Stimulated activated effector memory CD8-positive, alpha-beta T cell treated with anti-CD3 and anti-CD28 coated beads, Interleukin-12 subunit alpha, Interleukin-12 subunit beta, amount 100 ng/mL, for 72 hours (primary cell): ENCODE measurements around the gene NOC4L.
"Not testable (repeated sequence)": the region's sequence is repeated elsewhere in the genome, so short reads cannot be mapped to it uniquely, and the experiment has no call there.

Experiments used
- ATAC-seq: fragments of 150-1000 bp; cut with Tn5 transposase; 2 replicates; pipeline ENCODE4 v1.10.0; 2021
- DNase-seq, 2 donors: peaks; one replicate each; pipeline ENCODE4 v3.0.0; 2021 to 2022; ENCODE audit warnings: low spot score in 2 of 2
- H3K27ac Mint-ChIP-seq: one replicate; pipeline ENCODE4 v1.8.0; 2022; ENCODE audit warnings: mild to moderate bottlenecking, mixed read lengths
- H3K36me3 Mint-ChIP-seq: one replicate; pipeline ENCODE4 v1.8.0; 2022; ENCODE audit warnings: mild to moderate bottlenecking, mixed read lengths
- H3K4me1 Mint-ChIP-seq: one replicate; pipeline ENCODE4 v1.8.0; 2022; ENCODE audit warnings: mixed read lengths
- H3K4me3 Mint-ChIP-seq: one replicate; pipeline ENCODE4 v1.8.0; 2022; ENCODE audit warnings: mild to moderate bottlenecking, mixed read lengths
- H3K9me3 Mint-ChIP-seq: one replicate; pipeline ENCODE4 v1.8.0; 2022; ENCODE audit warnings: mixed read lengths

NOC4L gene

GRCh38 chr12:132146098-132146497 lies 1.8 kb downstream of the NOC4L start:
- no peak for ATAC-seq
- Mint-ChIP-seq H3K36me3 (peaks cover 40% of the 10 kb centered on the region), H3K9me3 (no peaks in the 10 kb centered on the region), H3K27ac (peak overlapping the region; percentile 97), H3K4me3 (peak overlapping the region; percentile 85), H3K4me1 (peaks cover 37% of the 10 kb centered on the region)
- no peak for DNase-seq

GRCh38 chr12:132146772-132147422 lies 2.6 kb downstream of the NOC4L start:
- no peaks in the 10 kb centered on the region for H3K9me3 Mint-ChIP-seq
- peak overlapping the region; percentile 85 for H3K4me3 Mint-ChIP-seq
- no peak overlapping the region for H3K27ac Mint-ChIP-seq
- no peak for ATAC-seq
- H3K36me3 Mint-ChIP-seq: peaks cover 35% of the 10 kb centered on the region
- H3K4me1 Mint-ChIP-seq: peaks cover 37% of the 10 kb centered on the region
- no peak for DNase-seq

GRCh38 chr12:132147423-132148367 lies 3.4 kb downstream of the NOC4L start:
- Mint-ChIP-seq H3K4me1 (peaks cover 31% of the 10 kb centered on the region), H3K27ac (no peak overlapping the region), H3K36me3 (peaks cover 29% of the 10 kb centered on the region), H3K9me3 (no peaks in the 10 kb centered on the region), H3K4me3 (no peak overlapping the region)
- ATAC-seq (no peak), DNase-seq (no peak)

- H3K4me3 Mint-ChIP-seq: no peak overlapping the region
- ATAC-seq: no peak
- H3K4me1 Mint-ChIP-seq: peaks cover 23% of the 10 kb centered on the region
These were observed 4.2 kb downstream of the NOC4L start for GRCh38 chr12:132148368-132149045.

GRCh38 chr12:132149526-132149925 lies 5.3 kb downstream of the NOC4L start:
- H3K4me3 Mint-ChIP-seq, ATAC-seq, H3K27ac Mint-ChIP-seq, DNase-seq, H3K9me3 Mint-ChIP-seq: not testable (repeated sequence)
- Mint-ChIP-seq H3K4me1 (peaks cover 23% of the 10 kb centered on the region), H3K36me3 (peaks cover 22% of the 10 kb centered on the region)

More at GRCh38 chr12:132148368-132149045, 4.2 kb downstream of the NOC4L start:
- H3K9me3 Mint-ChIP-seq: no peaks in the 10 kb centered on the region
- DNase-seq: no peak
- H3K27ac Mint-ChIP-seq: no peak overlapping the region
- peaks cover 29% of the 10 kb centered on the region for H3K36me3 Mint-ChIP-seq

GRCh38 chr12:132150780-132151144 lies 6.5 kb downstream of the NOC4L start:
- H3K4me1 Mint-ChIP-seq: peaks cover 12% of the 10 kb centered on the region
- H3K9me3 Mint-ChIP-seq: no peaks in the 10 kb centered on the region
- H3K36me3 Mint-ChIP-seq: peaks cover 10% of the 10 kb centered on the region
- DNase-seq: no peak
- H3K4me3 Mint-ChIP-seq: no peak overlapping the region
- no peak for ATAC-seq
- no peak overlapping the region for H3K27ac Mint-ChIP-seq

GRCh38 chr12:132151145-132151765 lies 7.0 kb downstream of the NOC4L start:
- peaks cover 6% of the 10 kb centered on the region for H3K36me3 Mint-ChIP-seq
- ATAC-seq (no peak), DNase-seq (no peak)
- H3K4me3 Mint-ChIP-seq: no peak overlapping the region
- H3K27ac Mint-ChIP-seq: no peak overlapping the region
- no peaks in the 10 kb centered on the region for H3K9me3 Mint-ChIP-seq
- peaks cover 7% of the 10 kb centered on the region for H3K4me1 Mint-ChIP-seq

- Mint-ChIP-seq H3K36me3 (no peaks in the 10 kb centered on the region), H3K4me3 (no peak overlapping the region), H3K9me3 (no peaks in the 10 kb centered on the region), H3K27ac (no peak overlapping the region), H3K4me1 (peaks cover under 1% of the 10 kb centered on the region)
- ATAC-seq (no peak), DNase-seq (no peak)
These were observed 7.6 kb downstream of the NOC4L start for GRCh38 chr12:132151766-132152410.

- H3K9me3 Mint-ChIP-seq: no peaks in the 10 kb centered on the region
- DNase-seq (no peak), ATAC-seq (no peak)
- H3K4me3 Mint-ChIP-seq: no peak overlapping the region
- H3K36me3 Mint-ChIP-seq: no peaks in the 10 kb centered on the region
- no peak overlapping the region for H3K27ac Mint-ChIP-seq
- H3K4me1 Mint-ChIP-seq: no peaks in the 10 kb centered on the region
These were observed 8.2 kb downstream of the NOC4L start for GRCh38 chr12:132152411-132152821.

GRCh38 chr12:132152953-132153352 lies 8.7 kb downstream of the NOC4L start:
- no peaks in the 10 kb centered on the region for H3K4me1 Mint-ChIP-seq
- DNase-seq (no peak), ATAC-seq (no peak)
- H3K36me3 Mint-ChIP-seq: no peaks in the 10 kb centered on the region
- no peaks in the 10 kb centered on the region for H3K9me3 Mint-ChIP-seq
- no peak overlapping the region for H3K27ac Mint-ChIP-seq
- H3K4me3 Mint-ChIP-seq: no peak overlapping the region

- no peak overlapping the region for H3K4me3 Mint-ChIP-seq
- H3K4me1 Mint-ChIP-seq: no peaks in the 10 kb centered on the region
- H3K27ac Mint-ChIP-seq: no peak overlapping the region
- peak; percentile 90 for ATAC-seq
- H3K9me3 Mint-ChIP-seq: no peaks in the 10 kb centered on the region
- H3K36me3 Mint-ChIP-seq: no peaks in the 10 kb centered on the region
- peak; percentile 44 to 74 for DNase-seq
These were observed 9.5 kb downstream of the NOC4L start for GRCh38 chr12:132153501-132154340.

- no peak overlapping the region for H3K27ac Mint-ChIP-seq
- H3K36me3 Mint-ChIP-seq: no peaks in the 10 kb centered on the region
- no peak overlapping the region for H3K4me3 Mint-ChIP-seq
- no peaks in the 10 kb centered on the region for H3K4me1 Mint-ChIP-seq
- ATAC-seq (peak; percentile 6), DNase-seq (no peak)
- H3K9me3 Mint-ChIP-seq: no peaks in the 10 kb centered on the region
These were observed 10.1 kb downstream of the NOC4L start for GRCh38 chr12:132154341-132154761.

GRCh38 chr12:132154941-132155770 lies 10.9 kb downstream of the NOC4L start:
- Mint-ChIP-seq H3K9me3 (no peaks in the 10 kb centered on the region), H3K27ac (no peak overlapping the region), H3K4me3 (no peak overlapping the region), H3K36me3 (no peaks in the 10 kb centered on the region), H3K4me1 (no peaks in the 10 kb centered on the region)
- DNase-seq (no peak), ATAC-seq (peak; percentile 54)
